AG09319 (cell line): ENCODE data around the gene TLL2.

ENCODE experiments used
- DNase-seq: peaks from one replicate; pipeline ENCODE4 v3.0.0-alpha.2; 2010; ENCODE audit warnings: low read depth; ENCODE audit errors: extremely low read depth
- CTCF ChIP-seq: IDR thresholded peaks from 2 replicates; pipeline ENCODE4 v1.5.1; 2011; ENCODE audit warnings: low read depth, mild to moderate bottlenecking, inconsistent platforms, low read length, moderate library complexity

The TLL2 gene

GRCh38 chr10:96358851-96359540 lies 154.7 kb downstream of the TLL2 start, which contains the start of gene OPALIN:
TSS of gene OPALIN (minus strand) at chr10:96359002. CDS start at chr10:96358896, 106 bp downstream.
- TF ChIP-seq CTCF: no peak
- no peak for DNase-seq

- DNase-seq: no peak
- no peak for TF ChIP-seq CTCF
Observed at GRCh38 chr10:96357038-96357620, 156.6 kb downstream of the TLL2 start.

GRCh38 chr10:96352582-96352981 lies 161.1 kb downstream of the TLL2 start:
- no peak for DNase-seq
- TF ChIP-seq CTCF: no peak

- no peak for TF ChIP-seq CTCF
- no peak for DNase-seq
Observed at GRCh38 chr10:96352027-96352426, 161.7 kb downstream of the TLL2 start.

GRCh38 chr10:96346295-96346694 lies 167.4 kb downstream of the TLL2 start:
- TF ChIP-seq CTCF: no peak
- DNase-seq: no peak

GRCh38 chr10:96345222-96345621 lies 168.5 kb downstream of the TLL2 start:
- no peak for DNase-seq
- no peak for TF ChIP-seq CTCF

GRCh38 chr10:96344178-96344577 lies 169.5 kb downstream of the TLL2 start:
- no peak for TF ChIP-seq CTCF
- no peak for DNase-seq
